ENCODE data around the gene ATG2B.

DNA sequence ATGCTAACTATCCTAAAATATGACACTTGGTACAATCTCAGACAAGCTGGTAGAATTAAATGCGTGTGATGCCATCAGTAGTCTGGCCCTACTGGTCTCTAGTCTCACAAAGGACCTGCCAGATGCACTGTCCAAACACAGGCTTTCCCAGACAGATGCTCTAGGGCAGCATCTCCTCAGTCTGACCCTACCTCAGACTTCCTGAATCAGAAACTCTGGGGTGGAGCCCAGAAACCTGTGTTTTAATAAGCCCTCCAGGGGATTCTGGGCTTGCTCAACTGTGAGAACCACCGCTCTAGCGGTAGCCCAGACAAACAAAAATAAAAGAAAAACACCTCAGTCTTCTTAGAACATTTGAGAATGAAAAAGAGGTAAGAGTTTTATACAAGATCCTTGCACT, 59.2 kb downstream of the ATG2B start:
- TF ChIP-seq RAD21 (IDR thresholded peaks at IDR 0.05; ENCODE audit: low read length) (no peak), BHLHE40 (IDR thresholded peaks at IDR 0.05; ENCODE audit: low read depth, low read length) (no peak), CTCF (conservative IDR thresholded peaks at IDR 0.05; ENCODE audit: low read depth, low read length) (no peak), CHD1 (IDR thresholded peaks at IDR 0.05; ENCODE audit: low read depth, low read length) (no peak), POLR2A (IDR thresholded peaks at IDR 0.05; ENCODE audit: low read depth, low read length) (no peak), MXI1 (IDR thresholded peaks at IDR 0.05; ENCODE audit: borderline replicate concordance, low read depth, low read length) (no peak)

Measured in IMR-90 (cell line).